Measurements from ENCODE around the gene ZMAT1.
A peak's percentile ranks its signal among the peaks of the same experiment; 100 is the strongest.
"Not testable (repeated sequence)": the region's sequence is repeated elsewhere in the genome, so short reads cannot be mapped to it uniquely, and the experiment has no call there.

The ZMAT1 gene

DNA sequence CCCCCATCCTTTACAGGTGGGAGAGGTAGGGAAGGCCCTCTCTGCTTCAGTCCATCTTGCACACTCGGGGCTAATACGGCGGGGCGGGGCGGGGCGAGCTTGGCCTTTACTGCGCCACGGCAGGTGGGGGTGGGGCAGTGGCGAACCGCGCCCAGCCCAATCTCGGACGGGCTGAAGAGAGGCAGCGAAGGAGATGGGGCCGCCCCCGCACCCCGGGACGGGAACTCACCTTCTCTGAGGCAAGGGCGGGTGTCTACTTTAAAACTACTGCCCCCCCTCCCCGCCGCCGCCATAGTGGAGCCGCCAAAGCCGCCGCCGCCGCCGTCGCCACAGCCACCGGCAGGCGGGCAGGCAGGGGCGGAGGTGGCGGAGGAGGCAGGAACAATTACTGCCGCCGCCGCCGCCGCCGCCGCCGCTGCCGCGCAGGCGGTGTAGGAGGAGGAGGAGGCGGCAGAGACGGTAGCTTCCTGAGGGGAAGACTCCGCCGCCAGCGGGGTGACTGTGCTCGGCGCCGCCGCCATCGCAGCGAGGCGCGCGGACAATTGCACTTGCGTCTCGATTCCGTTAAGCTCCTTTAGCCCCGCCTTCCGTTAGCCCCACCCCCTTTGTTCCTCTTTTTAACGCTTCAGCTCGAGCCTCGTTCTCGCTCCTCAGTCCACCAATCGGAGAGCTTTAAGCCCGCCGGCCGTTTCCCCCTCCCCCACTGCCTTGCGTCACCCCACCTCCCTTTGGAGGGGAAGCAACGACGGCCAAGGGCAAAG is at the start of gene ZMAT1:
ZMAT1 (minus strand) TSS at position 540 of the 761 bp plus-strand sequence; CDS start at position 521, 19 bp downstream.
- DNase-seq (ENCODE audit: low read depth) = peak; percentile 80

- no peak for DNase-seq (ENCODE audit: low read depth)
Measured at GRCh38 chrX:101977106-101977505, 45.3 kb upstream of the ZMAT1 start.

DNA sequence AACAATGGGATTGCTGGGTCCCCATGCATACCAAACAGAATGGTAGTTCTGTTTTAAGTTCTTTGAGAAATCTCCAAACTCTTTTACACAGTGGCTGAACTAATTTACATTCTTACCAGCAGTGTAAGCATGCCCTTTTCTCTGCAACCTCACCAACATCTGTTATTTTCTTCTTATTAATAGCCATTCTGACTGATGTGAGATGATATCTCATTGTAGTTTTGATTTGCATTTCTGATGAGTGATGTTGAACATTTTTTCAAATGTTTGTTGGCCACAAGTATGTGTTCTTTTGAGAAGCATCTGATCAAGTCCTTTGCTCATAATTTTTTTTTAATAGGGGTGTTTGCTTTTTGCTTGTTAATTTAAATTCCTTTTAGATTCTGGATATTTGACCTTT is 41.2 kb upstream of the ZMAT1 start:
- no peak for DNase-seq (ENCODE audit: low read depth)

- not testable (repeated sequence) for DNase-seq (ENCODE audit: low read depth)
Measured at GRCh38 chrX:101964923-101965539, 33.2 kb upstream of the ZMAT1 start.

DNA sequence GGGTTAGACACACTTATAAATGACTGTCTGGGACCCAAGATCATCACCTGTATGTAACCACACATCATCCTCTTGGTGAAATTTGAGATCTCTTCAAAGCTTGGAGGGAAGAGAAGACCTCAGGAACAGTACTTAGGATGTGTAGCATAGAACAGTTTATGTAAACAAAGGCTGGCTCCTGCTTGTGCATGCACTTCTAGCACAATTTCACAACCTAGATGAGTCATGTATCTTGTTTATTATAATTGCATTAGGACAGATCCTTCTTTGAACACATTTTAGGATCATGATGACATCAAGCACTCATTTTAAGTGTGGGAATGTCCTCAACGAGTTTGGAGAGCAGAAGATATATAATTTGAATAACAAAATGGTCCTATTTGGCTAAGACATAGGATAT is 26.3 kb upstream of the ZMAT1 start:
- no peak for DNase-seq (ENCODE audit: low read depth)

GRCh38 chrX:101957174-101957573 is 25.3 kb upstream of the ZMAT1 start:
- no peak for DNase-seq (ENCODE audit: low read depth)

GRCh38 chrX:101956556-101956955 is 24.7 kb upstream of the ZMAT1 start:
- DNase-seq (ENCODE audit: low read depth) = no peak

DNA sequence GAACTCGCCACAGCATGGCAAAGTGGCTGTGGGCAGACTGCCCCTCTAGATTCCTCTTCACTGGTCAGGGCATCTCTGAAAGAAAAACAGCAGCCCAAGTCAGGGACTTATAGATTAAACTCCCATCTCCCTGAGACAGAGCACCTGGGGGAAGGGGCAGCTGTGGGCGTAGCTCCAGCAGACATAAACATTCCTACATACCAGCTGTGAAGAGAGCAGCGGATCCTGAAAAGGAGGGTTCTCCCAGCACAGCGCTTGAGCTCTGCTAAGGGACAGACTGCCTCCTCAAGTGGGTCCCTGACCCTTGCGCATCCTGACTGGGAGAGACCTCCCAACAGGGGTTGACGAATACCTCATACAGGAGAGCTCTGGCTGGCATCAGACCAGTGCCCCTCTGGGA is 18.8 kb upstream of the ZMAT1 start:
- no peak for DNase-seq (ENCODE audit: low read depth)

GRCh38 chrX:101932249-101932570 is 383 bp upstream of the ZMAT1 start:
- DNase-seq (ENCODE audit: low read depth) = no peak

DNA sequence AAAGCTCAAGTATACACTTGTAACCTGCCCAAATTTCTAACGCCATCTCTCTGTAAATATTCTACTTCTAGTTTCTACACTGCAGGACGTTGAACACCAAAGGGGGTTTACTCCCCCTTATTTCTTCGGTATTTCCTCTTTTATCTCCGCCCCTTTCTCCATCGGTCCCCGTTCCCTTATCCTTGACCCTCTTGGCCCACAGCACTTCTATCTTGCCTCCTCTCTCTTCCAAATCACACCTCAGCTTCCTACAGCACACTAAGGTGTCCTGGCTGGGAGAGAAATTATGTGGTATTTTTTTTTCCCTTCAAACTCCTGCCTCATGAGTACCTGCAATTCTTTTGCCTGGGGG is 715 bp downstream of the ZMAT1 start:
- no peak for DNase-seq (ENCODE audit: low read depth)

- DNase-seq (ENCODE audit: low read depth) = no peak
Measured at GRCh38 chrX:101925733-101926132, 6.1 kb downstream of the ZMAT1 start.

- no peak for DNase-seq (ENCODE audit: low read depth)
Measured at GRCh38 chrX:101918751-101919150, 13.1 kb downstream of the ZMAT1 start.

DNA sequence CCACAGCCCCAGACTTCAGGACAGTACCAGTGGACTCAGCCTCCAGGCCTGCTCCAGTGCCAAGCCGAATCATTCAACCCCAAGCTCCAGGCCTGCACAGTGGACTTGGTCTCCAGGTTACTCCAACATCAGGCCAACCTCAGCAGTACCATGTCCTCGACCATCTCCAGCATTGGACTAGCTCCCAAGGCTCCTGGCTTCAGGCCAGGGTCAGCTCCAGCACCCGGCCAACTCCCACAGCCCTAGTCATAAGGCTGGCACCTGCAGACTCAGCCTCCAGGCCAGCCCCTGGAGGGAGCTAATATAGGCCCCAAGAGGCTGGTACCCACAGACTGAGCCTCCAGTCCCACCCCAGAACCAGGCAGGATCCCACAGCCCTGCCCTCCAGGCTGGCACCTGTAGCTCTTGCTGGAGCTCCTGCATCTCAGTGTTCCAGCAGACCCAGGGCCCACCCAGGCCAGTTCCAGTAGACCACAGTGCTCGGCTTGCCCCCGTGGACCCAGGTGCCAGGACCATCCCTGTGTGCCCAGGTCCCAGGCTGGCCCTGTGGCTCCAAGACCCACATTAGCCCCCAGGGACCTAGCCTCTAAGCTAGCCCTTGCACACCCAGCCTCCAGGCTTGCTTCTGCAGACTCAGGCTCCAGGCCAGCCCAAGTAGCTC is 25.6 kb downstream of the ZMAT1 start:
- DNase-seq (ENCODE audit: low read depth) = no peak

DNA sequence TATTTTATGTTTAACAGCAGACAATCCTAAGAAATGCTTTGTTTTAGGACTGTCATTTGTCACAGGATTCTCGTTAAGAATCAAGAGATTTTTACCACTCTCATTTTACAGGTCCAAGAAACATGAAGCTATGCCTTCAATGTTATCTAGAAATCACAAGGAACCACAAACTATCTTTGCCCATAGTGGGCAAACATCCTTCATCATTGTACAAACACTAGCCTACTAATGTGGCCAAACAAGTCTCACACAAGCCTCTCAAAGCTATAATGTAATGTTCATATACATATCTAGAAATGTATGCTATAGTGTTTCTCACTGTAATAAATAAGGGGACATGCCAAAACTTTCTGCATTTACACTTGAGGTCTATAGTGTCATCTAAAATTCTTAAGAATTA is 26.8 kb downstream of the ZMAT1 start:
- DNase-seq (ENCODE audit: low read depth) = no peak

All from T-helper 22 cell (primary cell).